ENCODE results near the gene TTC34. TPM values are rescaled to one million over a fixed set of nuclear protein-coding genes. Genes with fewer than 3 reads are reported as not detected.

Gene TTC34
- polyA plus RNA-seq, 3 donors: 0.03 to 1.00 TPM; not detected in 1

DNA sequence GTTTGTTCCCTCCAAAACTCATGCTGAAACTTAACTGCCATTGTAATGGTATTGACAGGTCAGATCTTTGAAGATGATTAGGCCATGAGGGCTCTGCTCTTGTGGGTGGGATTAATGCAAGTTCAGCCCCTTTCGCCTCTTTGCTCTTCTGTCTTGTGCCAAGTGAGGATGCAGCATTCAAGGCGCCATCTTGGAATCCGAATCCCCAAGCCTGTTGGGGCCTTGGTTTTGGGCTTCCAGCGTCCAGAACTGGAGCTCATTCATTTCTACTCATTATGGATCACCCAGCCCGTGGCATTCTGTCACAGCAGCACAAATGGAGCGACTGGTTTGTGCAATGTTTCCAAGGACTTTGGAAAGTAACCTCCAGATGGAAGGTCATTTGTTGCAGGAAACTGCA lies 5.6 kb downstream of the TTC34 start:
- H3K79me2 ChIP-seq (ENCODE audit: insufficient read depth, low read length): no peaks in the 10 kb centered on the region
- no peaks in the 10 kb centered on the region for H3K4me1 Mint-ChIP-seq
- H3K27me3 Mint-ChIP-seq (ENCODE audit: low read depth in 3 of 3): peaks cover 13 to 22% (median 20%) of the 10 kb centered on the region in 3 donors
- WGBS (ENCODE audit: insufficient coverage): 82% methylated on average over 6 of the region's 6 CpGs
- H3K27ac ChIP-seq (ENCODE audit: low read depth in 1 of 2, low read length in 2 of 2): no peak overlapping the region
- H3K9ac ChIP-seq (ENCODE audit: insufficient read depth, low read length, poor library complexity, severe bottlenecking): no peak overlapping the region
- no peak overlapping the region for H3K27ac Mint-ChIP-seq
- H4K20me1 ChIP-seq (ENCODE audit: insufficient read depth, low read length): no peaks in the 10 kb centered on the region
- no peaks in the 10 kb centered on the region for H3K36me3 Mint-ChIP-seq
- no peak overlapping the region for H3K4me2 ChIP-seq (replicated peaks; ENCODE audit: extremely low read depth, low read length, poor library complexity, severe bottlenecking)
- H3K4me3 ChIP-seq (replicated peaks in 1 of 3; ENCODE audit: low read depth in 2 of 3, low read length in 3 of 3): no peak overlapping the region
- DNase-seq: no peak
- TF ChIP-seq, protein P1, sequence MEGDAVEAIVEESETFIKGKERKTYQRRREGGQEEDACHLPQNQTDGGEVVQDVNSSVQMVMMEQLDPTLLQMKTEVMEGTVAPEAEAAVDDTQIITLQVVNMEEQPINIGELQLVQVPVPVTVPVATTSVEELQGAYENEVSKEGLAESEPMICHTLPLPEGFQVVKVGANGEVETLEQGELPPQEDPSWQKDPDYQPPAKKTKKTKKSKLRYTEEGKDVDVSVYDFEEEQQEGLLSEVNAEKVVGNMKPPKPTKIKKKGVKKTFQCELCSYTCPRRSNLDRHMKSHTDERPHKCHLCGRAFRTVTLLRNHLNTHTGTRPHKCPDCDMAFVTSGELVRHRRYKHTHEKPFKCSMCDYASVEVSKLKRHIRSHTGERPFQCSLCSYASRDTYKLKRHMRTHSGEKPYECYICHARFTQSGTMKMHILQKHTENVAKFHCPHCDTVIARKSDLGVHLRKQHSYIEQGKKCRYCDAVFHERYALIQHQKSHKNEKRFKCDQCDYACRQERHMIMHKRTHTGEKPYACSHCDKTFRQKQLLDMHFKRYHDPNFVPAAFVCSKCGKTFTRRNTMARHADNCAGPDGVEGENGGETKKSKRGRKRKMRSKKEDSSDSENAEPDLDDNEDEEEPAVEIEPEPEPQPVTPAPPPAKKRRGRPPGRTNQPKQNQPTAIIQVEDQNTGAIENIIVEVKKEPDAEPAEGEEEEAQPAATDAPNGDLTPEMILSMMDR (IDR thresholded peaks at IDR 0.05): no peak
- H3K36me3 ChIP-seq (replicated peaks in 1 of 2; ENCODE audit: control insufficient read depth in 1 of 2, insufficient read depth in 2 of 2, low read length in 2 of 2): no peaks in the 10 kb centered on the region
- no peak overlapping the region for H3K4me3 Mint-ChIP-seq
- H2AFZ ChIP-seq (ENCODE audit: insufficient read depth, low read depth, low read length, poor library complexity, severe bottlenecking): no peak overlapping the region
- H3K9me3 Mint-ChIP-seq: peaks cover 18 to 42% (median 33%) of the 10 kb centered on the region in 7 donors
- H3K9me3 ChIP-seq (replicated peaks in 1 of 2; ENCODE audit: control insufficient read depth in 1 of 2, insufficient read depth in 1 of 2, low read length in 2 of 2): peaks cover 29 to 44% of the 10 kb centered on the region in 2 donors
- no peaks in the 10 kb centered on the region for H3K4me1 ChIP-seq (ENCODE audit: control insufficient read depth in 1 of 2, insufficient read depth in 2 of 2, low read length in 2 of 2)
- intact Hi-C loops (cut with micrococcal nuclease): no loop called here
- peaks cover 0 to 11% of the 10 kb centered on the region in 2 donors for H3K27me3 ChIP-seq (ENCODE audit: control insufficient read depth in 2 of 2, insufficient read depth in 2 of 2, low read length in 2 of 2)

DNA sequence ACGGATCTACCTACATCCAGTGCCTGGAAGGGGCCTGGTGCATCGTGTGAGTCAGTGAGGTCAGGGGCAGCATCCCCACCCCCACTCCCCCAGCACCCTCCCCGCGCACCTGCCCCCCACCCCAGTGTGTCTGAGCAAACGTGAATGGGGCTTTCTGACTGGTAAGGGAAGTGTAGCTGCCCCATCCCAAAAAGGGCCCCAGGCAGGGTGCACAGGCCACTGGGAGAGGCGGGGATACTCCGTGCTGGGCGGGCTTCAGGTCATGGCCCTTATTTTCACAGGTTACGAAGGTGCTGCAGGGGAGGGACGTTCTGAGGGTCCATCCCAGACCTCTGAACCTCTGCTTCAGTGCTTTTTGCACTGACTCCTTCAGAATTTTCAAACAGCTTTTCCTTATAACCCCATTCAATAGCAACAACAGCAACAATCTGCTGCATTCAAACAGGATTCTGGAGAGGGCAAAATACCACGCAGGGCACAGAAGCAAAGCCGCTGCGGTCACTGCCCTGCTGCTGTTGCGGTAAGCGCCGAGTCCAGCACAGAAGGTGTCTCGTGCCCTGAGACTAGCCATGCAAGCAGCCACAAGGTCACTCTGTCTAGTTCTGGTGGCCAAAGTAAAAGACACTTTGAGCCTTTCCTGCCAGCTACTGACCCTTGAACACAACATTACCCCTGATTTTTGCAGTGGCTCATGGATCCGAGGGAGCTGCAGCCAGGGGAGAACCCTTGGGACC lies 10.3 kb downstream of the TTC34 start:
- peak overlapping the region in 1 of 2 donors; percentile 85 for H3K4me3 Mint-ChIP-seq
- Histone ChIP-seq H3K4me2 (replicated peaks; ENCODE audit: extremely low read depth, low read length, poor library complexity, severe bottlenecking) (no peak overlapping the region), H3K9me3 (replicated peaks in 1 of 2; ENCODE audit: control insufficient read depth in 1 of 2, insufficient read depth in 1 of 2, low read length in 2 of 2) (peaks cover 29 to 44% of the 10 kb centered on the region in 2 donors), H3K79me2 (ENCODE audit: insufficient read depth, low read length) (no peaks in the 10 kb centered on the region), H3K27me3 (ENCODE audit: control insufficient read depth in 2 of 2, insufficient read depth in 2 of 2, low read length in 2 of 2) (peaks cover 2 to 31% of the 10 kb centered on the region in 2 donors), H3K27ac (ENCODE audit: low read depth in 1 of 2, low read length in 2 of 2) (no peak overlapping the region), H3K4me1 (ENCODE audit: control insufficient read depth in 1 of 2, insufficient read depth in 2 of 2, low read length in 2 of 2) (peaks cover 11 to 17% of the 10 kb centered on the region in 2 donors), H2AFZ (ENCODE audit: insufficient read depth, low read depth, low read length, poor library complexity, severe bottlenecking) (no peak overlapping the region), H3K36me3 (replicated peaks in 1 of 2; ENCODE audit: control insufficient read depth in 1 of 2, insufficient read depth in 2 of 2, low read length in 2 of 2) (no peaks in the 10 kb centered on the region), H3K9ac (ENCODE audit: insufficient read depth, low read length, poor library complexity, severe bottlenecking) (no peak overlapping the region), H4K20me1 (ENCODE audit: insufficient read depth, low read length) (no peaks in the 10 kb centered on the region), H3K4me3 (replicated peaks in 1 of 3; ENCODE audit: low read depth in 2 of 3, low read length in 3 of 3) (no peak overlapping the region)
- TF ChIP-seq, protein P1 (IDR thresholded peaks at IDR 0.05): no peak
- H3K9me3 Mint-ChIP-seq: peaks cover 20 to 53% (median 37%) of the 10 kb centered on the region in 7 donors
- peaks cover 8% of the 10 kb centered on the region for H3K4me1 Mint-ChIP-seq
- peaks cover 31 to 51% (median 42%) of the 10 kb centered on the region in 3 donors for H3K27me3 Mint-ChIP-seq (ENCODE audit: low read depth in 3 of 3)
- DNase-seq: no peak
- intact Hi-C loops (cut with micrococcal nuclease): no loop called here
- H3K27ac Mint-ChIP-seq: no peak overlapping the region
- H3K36me3 Mint-ChIP-seq: no peaks in the 10 kb centered on the region
- 91% methylated on average over 13 of the region's 18 CpGs for WGBS (ENCODE audit: insufficient coverage)
